HG02642 (cell line): ENCODE measurements around the gene CDK9.
"Not testable (repeated sequence)": the region's sequence is repeated elsewhere in the genome, so short reads cannot be mapped to it uniquely, and the experiment has no call there.

Source experiments
- ATAC-seq: cut with Tn5 transposase; IDR thresholded peaks from one replicate; pipeline ENCODE4 v1.9.1; 2021; ENCODE audit warnings: mild to moderate bottlenecking; ENCODE audit not compliant: unreplicated experiment, poor library complexity

CDK9 gene

GRCh38 chr9:127778280-127779135 lies 7.3 kb upstream of the CDK9 start, which contains the start of gene SH2D3C:
Gene SH2D3C, minus strand, starts transcription at chr9:127778666. Its CDS starts 39 bp downstream, at chr9:127778627.
- ATAC-seq, result peak; percentile 38

- ATAC-seq, result peak; percentile 42
Observed at GRCh38 chr9:127779136-127779981, 6.5 kb upstream of the CDK9 start.

- ATAC-seq, result no peak
Observed at GRCh38 chr9:127780126-127780885, 5.5 kb upstream of the CDK9 start.

- not testable (repeated sequence) for ATAC-seq
Observed at GRCh38 chr9:127780909-127781308, 4.9 kb upstream of the CDK9 start.

- no peak for ATAC-seq
Observed at GRCh38 chr9:127781806-127782205, 4.0 kb upstream of the CDK9 start.

- no peak for ATAC-seq
Observed at GRCh38 chr9:127783111-127784008, 2.5 kb upstream of the CDK9 start.

- ATAC-seq, result peak; percentile 53
Observed at GRCh38 chr9:127785023-127785932, 556 bp upstream of the CDK9 start.

GRCh38 chr9:127786773-127787104 lies 905 bp downstream of the CDK9 start:
- no peak for ATAC-seq

GRCh38 chr9:127788337-127789011 lies 2.6 kb downstream of the CDK9 start:
- no peak for ATAC-seq

- no peak for ATAC-seq
Observed at GRCh38 chr9:127789179-127789578, 3.3 kb downstream of the CDK9 start.

GRCh38 chr9:127790094-127790855 lies 4.4 kb downstream of the CDK9 start:
- ATAC-seq, result no peak

GRCh38 chr9:127791085-127791484 lies 5.3 kb downstream of the CDK9 start:
- ATAC-seq, result no peak

GRCh38 chr9:127792417-127793031 lies 6.7 kb downstream of the CDK9 start:
- ATAC-seq, result no peak

GRCh38 chr9:127793093-127793708 lies 7.4 kb downstream of the CDK9 start:
- no peak for ATAC-seq

GRCh38 chr9:127794001-127794791 lies 8.4 kb downstream of the CDK9 start:
- no peak for ATAC-seq
